OCI-LY3 (cell line): ENCODE data around the gene ZNF407.

Source experiments
- H2AFZ ChIP-seq: fragments of 200-600, 300-600 bp; shearing (Covaris generic); 2 replicates; pipeline ENCODE4 v1.6.0; 2014; ENCODE audit warnings: antibody characterized with exemption, low read depth, low read length
- H3K27ac ChIP-seq: fragments of 200-600, 300-600 bp; sonication (generic); 2 replicates; pipeline ENCODE4 v1.5.1; 2014; ENCODE audit warnings: mild to moderate bottlenecking, low read length, moderate library complexity, mixed read lengths
- H3K27me3 ChIP-seq: fragments of 200-600, 300-600 bp; sonication (generic); 2 replicates; pipeline ENCODE4 v1.6.1; 2014; ENCODE audit warnings: low read depth, low read length, mixed read lengths
- H3K36me3 ChIP-seq: fragments of 200-600, 300-600 bp; sonication (generic); replicated peaks from 2 replicates; pipeline ENCODE3; 2014; ENCODE audit warnings: low read depth, low read length, mixed read lengths
- H3K4me1 ChIP-seq: fragments of 300-600, 200-600 bp; sonication (generic); 2 replicates; pipeline ENCODE4 v1.6.1; 2014; ENCODE audit warnings: low read length, mixed read lengths
- H3K4me2 ChIP-seq: fragments of 200-600, 300-600 bp; sonication (generic); 2 replicates; pipeline ENCODE4 v1.6.1; 2014; ENCODE audit warnings: low read length, mixed read lengths
- H3K4me3 ChIP-seq: fragments of 300-600, 200-600 bp; sonication (generic); 2 replicates; pipeline ENCODE4 v1.5.1; 2014; ENCODE audit warnings: antibody characterized with exemption, mild to moderate bottlenecking, low read length, moderate library complexity
- H3K79me2 ChIP-seq: fragments of 300-600, 200-600 bp; shearing (Covaris generic); 2 replicates; pipeline ENCODE4 v1.6.1; 2014; ENCODE audit warnings: mild to moderate bottlenecking, low read length, mixed read lengths
- H3K9ac ChIP-seq: fragments of 300-600, 200-600 bp; shearing (Covaris generic); 2 replicates; pipeline ENCODE4 v1.6.0; 2014; ENCODE audit warnings: mild to moderate bottlenecking, low read length, moderate library complexity
- H3K9me3 ChIP-seq: fragments of 200-600, 300-600 bp; shearing (Covaris generic); 2 replicates; pipeline ENCODE4 v1.6.1; 2014; ENCODE audit warnings: low read length, mixed read lengths; ENCODE audit not compliant: insufficient read depth
- H4K20me1 ChIP-seq: fragments of 200-600, 300-600 bp; sonication (generic); 2 replicates; pipeline ENCODE4 v1.6.1; 2016; ENCODE audit warnings: low read length, mixed read lengths; ENCODE audit not compliant: insufficient read depth
- EZH2phosphoT487 ChIP-seq: fragments of 200-600 bp; shearing (Covaris generic); IDR thresholded peaks from 2 replicates; pipeline ENCODE4 v1.6.1; 2018; ENCODE audit warnings: antibody characterized with exemption, mixed run types, low read depth
- TF ChIP-seq, protein P1 (sequence below): fragments of 200-600, 300-600 bp; sonication (generic); IDR thresholded peaks from 2 replicates; pipeline ENCODE4 v1.5.1; 2014; ENCODE audit warnings: antibody characterized with exemption, low read length, low read depth

ZNF407 gene

DNA sequence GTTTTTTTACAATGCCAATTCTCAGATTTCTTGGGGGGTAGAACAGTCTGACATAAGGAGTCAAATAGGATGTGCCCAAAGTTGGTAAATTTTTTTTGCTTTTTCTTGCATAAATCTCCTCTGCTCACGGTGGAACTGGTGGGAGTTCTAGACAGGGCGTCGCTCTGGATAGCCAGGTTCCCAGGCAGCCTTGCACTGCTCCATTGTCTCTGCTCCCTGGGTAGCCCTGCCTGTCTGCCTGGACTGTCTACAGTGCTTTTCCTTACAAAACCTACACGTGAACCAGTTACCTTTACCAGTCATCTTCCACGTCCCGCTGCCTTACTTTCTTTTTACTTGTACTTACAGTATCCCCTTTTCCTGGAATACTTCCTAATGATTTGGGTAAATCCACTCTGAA is 117.1 kb downstream of the ZNF407 start:
- H4K20me1 ChIP-seq = no peaks in the 10 kb centered on the region
- TF ChIP-seq, protein P1, sequence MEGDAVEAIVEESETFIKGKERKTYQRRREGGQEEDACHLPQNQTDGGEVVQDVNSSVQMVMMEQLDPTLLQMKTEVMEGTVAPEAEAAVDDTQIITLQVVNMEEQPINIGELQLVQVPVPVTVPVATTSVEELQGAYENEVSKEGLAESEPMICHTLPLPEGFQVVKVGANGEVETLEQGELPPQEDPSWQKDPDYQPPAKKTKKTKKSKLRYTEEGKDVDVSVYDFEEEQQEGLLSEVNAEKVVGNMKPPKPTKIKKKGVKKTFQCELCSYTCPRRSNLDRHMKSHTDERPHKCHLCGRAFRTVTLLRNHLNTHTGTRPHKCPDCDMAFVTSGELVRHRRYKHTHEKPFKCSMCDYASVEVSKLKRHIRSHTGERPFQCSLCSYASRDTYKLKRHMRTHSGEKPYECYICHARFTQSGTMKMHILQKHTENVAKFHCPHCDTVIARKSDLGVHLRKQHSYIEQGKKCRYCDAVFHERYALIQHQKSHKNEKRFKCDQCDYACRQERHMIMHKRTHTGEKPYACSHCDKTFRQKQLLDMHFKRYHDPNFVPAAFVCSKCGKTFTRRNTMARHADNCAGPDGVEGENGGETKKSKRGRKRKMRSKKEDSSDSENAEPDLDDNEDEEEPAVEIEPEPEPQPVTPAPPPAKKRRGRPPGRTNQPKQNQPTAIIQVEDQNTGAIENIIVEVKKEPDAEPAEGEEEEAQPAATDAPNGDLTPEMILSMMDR = no peak
- TF ChIP-seq EZH2phosphoT487 = no peak
- no peak overlapping the region for H3K27ac ChIP-seq
- H3K9ac ChIP-seq = no peak overlapping the region
- H3K27me3 ChIP-seq = no peaks in the 10 kb centered on the region
- no peaks in the 10 kb centered on the region for H3K9me3 ChIP-seq
- H2AFZ ChIP-seq = no peak overlapping the region
- no peaks in the 10 kb centered on the region for H3K36me3 ChIP-seq
- H3K4me1 ChIP-seq = no peaks in the 10 kb centered on the region
- no peak overlapping the region for H3K4me3 ChIP-seq
- no peak overlapping the region for H3K4me2 ChIP-seq
- H3K79me2 ChIP-seq = no peaks in the 10 kb centered on the region

DNA sequence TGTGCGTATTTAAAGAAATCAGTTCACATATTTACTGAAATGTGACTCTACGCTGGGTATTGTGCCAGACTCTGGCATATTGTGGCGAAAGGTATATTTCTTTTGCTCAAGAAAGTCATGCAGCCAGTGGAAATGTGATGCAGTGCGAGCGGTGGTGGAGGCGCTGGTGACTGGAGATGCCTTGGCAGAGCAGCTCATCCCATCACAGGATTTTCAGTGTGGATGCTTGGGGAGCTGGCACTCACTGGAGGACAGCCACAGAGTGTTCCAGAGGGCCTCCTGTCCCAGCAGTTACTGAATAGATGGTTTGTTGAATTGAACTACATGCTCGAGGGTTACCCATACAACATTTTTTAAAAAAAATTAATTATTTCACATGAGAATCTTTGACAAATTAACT is 117.6 kb downstream of the ZNF407 start:
- Histone ChIP-seq H3K4me1 (no peaks in the 10 kb centered on the region), H3K9me3 (no peaks in the 10 kb centered on the region), H2AFZ (no peak overlapping the region), H3K27ac (no peak overlapping the region), H3K9ac (no peak overlapping the region), H3K36me3 (no peaks in the 10 kb centered on the region), H3K79me2 (no peaks in the 10 kb centered on the region), H3K27me3 (no peaks in the 10 kb centered on the region), H4K20me1 (no peaks in the 10 kb centered on the region), H3K4me3 (no peak overlapping the region), H3K4me2 (no peak overlapping the region)
- TF ChIP-seq, protein P1 = no peak
- no peak for TF ChIP-seq EZH2phosphoT487

DNA sequence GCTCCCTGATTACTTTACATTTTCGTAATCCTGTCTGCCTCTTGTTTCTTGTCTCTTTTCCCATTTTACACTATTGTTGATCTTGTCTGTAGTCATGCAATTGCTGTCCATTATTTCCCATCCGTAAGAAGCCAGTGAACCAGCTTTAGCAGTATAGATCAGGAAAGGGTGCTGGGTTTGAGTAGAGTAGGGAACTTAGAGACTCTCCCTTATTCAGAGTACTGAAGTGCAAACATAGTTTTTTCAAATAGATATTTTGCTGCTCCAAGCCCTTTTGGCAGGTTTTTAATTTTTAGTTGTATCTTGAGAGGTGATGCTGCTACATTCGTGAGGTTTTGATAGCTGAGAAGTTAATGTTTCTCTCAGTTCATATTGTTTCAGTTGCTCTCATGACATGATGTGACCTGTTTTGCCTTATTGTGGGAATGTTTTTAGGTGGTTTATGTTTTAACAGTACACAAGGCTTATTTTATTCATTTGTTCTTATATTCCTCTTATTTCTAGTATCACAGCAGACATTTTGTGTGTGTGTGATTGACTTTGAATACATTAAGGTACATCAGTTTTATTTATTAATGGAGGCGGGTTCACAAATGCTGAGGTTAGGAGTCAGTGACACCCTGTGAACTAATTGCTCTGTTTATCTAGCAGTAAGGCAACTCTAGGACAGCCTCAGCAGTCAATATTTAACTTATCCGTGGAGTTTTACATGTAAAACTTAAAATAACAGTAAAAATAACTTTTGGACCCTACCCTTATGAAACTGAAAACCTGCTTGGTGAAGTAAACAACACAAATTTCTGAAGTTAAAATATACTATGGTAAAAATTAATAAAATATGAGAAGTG is 118.4 kb downstream of the ZNF407 start:
- H3K9me3 ChIP-seq = no peaks in the 10 kb centered on the region
- no peak overlapping the region for H3K4me2 ChIP-seq
- H3K4me3 ChIP-seq = no peak overlapping the region
- H3K79me2 ChIP-seq = no peaks in the 10 kb centered on the region
- H3K4me1 ChIP-seq = no peaks in the 10 kb centered on the region
- no peaks in the 10 kb centered on the region for H3K27me3 ChIP-seq
- no peak overlapping the region for H3K9ac ChIP-seq
- no peak overlapping the region for H3K27ac ChIP-seq
- no peak overlapping the region for H2AFZ ChIP-seq
- no peaks in the 10 kb centered on the region for H3K36me3 ChIP-seq
- TF ChIP-seq, protein P1 = no peak
- TF ChIP-seq EZH2phosphoT487 = no peak
- no peaks in the 10 kb centered on the region for H4K20me1 ChIP-seq

DNA sequence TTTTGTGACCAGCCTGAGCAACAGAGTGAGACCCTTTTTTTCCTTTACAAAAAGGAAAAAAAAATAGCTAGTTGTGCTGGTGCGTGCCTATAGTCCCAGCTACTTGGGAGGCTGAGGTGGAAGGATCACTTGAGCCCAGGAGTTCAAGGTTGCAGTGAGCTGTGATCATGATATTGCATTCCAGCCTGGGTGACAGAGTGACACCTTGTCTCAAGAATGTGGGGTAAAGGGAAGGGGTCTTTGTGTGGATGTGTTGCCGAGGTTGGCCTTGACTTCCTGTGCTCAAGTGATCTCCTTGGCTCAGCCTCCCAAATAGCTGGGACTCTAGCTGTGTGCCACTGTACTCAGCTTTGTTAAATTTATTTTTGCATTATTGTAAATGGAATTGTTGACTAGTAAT is 120.6 kb downstream of the ZNF407 start:
- Histone ChIP-seq H3K4me2 (no peak overlapping the region), H3K27me3 (no peaks in the 10 kb centered on the region), H4K20me1 (no peaks in the 10 kb centered on the region), H3K4me3 (no peak overlapping the region), H3K79me2 (no peaks in the 10 kb centered on the region), H3K9ac (no peak overlapping the region), H3K4me1 (no peaks in the 10 kb centered on the region), H2AFZ (no peak overlapping the region), H3K9me3 (no peaks in the 10 kb centered on the region), H3K27ac (no peak overlapping the region), H3K36me3 (no peaks in the 10 kb centered on the region)
- no peak for TF ChIP-seq EZH2phosphoT487
- TF ChIP-seq, protein P1 = no peak
